Tibial nerve (tissue), 4 donors: Measurements from ENCODE around the gene CA9.

Experiments
- EP300 ChIP-seq, 2 donors: sonication (generic); formaldehyde crosslinking; IDR thresholded peaks; one replicate each; pipeline ENCODE4 v1.6.1; 2017; ENCODE audit warnings: antibody characterized with exemption in 2 of 2, mild to moderate bottlenecking in 1 of 2
- POLR2A ChIP-seq, 2 donors: fragments of 450-650 bp; IDR thresholded peaks; one replicate each; pipeline ENCODE4 v1.6.1; 2017; ENCODE audit warnings: antibody characterized with exemption in 2 of 2, mild to moderate bottlenecking in 2 of 2, moderate library complexity in 2 of 2
- TF ChIP-seq, protein P1 (sequence below), 5 experiments: fragments of 200-600 bp in 3 of 5; fragments of 450-650 bp in 2 of 5; sonication (generic) in 3 of 5; IDR thresholded peaks; one replicate each; pipeline ENCODE4 v1.5.1; 2016 to 2019; ENCODE audit warnings: antibody characterized with exemption in 5 of 5, mild to moderate bottlenecking in 3 of 5, moderate library complexity in 2 of 5

- no peak for TF ChIP-seq POLR2A (IDR thresholded peaks at IDR 0.05)
- TF ChIP-seq, protein P1, sequence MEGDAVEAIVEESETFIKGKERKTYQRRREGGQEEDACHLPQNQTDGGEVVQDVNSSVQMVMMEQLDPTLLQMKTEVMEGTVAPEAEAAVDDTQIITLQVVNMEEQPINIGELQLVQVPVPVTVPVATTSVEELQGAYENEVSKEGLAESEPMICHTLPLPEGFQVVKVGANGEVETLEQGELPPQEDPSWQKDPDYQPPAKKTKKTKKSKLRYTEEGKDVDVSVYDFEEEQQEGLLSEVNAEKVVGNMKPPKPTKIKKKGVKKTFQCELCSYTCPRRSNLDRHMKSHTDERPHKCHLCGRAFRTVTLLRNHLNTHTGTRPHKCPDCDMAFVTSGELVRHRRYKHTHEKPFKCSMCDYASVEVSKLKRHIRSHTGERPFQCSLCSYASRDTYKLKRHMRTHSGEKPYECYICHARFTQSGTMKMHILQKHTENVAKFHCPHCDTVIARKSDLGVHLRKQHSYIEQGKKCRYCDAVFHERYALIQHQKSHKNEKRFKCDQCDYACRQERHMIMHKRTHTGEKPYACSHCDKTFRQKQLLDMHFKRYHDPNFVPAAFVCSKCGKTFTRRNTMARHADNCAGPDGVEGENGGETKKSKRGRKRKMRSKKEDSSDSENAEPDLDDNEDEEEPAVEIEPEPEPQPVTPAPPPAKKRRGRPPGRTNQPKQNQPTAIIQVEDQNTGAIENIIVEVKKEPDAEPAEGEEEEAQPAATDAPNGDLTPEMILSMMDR (IDR thresholded peaks at IDR 0.05): no peak
- TF ChIP-seq EP300 (IDR thresholded peaks at IDR 0.05): no peak
Observed at GRCh38 chr9:35669331-35670145, 4.2 kb upstream of the CA9 start.
